Activated CD4-positive, alpha-beta T cell treated with anti-CD3 and anti-CD28 coated beads, Interleukin-2, amount 50 U/mL, for 48 hours (primary cell): Measurements from ENCODE around the gene MEPCE.
"Not testable (repeated sequence)": the region's sequence is repeated elsewhere in the genome, so short reads cannot be mapped to it uniquely, and the experiment has no call there.

Experiments used
- DNase-seq, 2 experiments: peaks; one replicate each; pipeline ENCODE4 v3.0.0-alpha.2; 2020

MEPCE gene, protein sequence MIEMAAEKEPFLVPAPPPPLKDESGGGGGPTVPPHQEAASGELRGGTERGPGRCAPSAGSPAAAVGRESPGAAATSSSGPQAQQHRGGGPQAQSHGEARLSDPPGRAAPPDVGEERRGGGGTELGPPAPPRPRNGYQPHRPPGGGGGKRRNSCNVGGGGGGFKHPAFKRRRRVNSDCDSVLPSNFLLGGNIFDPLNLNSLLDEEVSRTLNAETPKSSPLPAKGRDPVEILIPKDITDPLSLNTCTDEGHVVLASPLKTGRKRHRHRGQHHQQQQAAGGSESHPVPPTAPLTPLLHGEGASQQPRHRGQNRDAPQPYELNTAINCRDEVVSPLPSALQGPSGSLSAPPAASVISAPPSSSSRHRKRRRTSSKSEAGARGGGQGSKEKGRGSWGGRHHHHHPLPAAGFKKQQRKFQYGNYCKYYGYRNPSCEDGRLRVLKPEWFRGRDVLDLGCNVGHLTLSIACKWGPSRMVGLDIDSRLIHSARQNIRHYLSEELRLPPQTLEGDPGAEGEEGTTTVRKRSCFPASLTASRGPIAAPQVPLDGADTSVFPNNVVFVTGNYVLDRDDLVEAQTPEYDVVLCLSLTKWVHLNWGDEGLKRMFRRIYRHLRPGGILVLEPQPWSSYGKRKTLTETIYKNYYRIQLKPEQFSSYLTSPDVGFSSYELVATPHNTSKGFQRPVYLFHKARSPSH

GRCh38 chr7:100429637-100430492, at the start of gene MEPCE:
Gene MEPCE (plus strand): TSS chr7:100429831. CDS start chr7:100430019, 188 bp downstream.
- DNase-seq = peak; percentile 95

- no peak for DNase-seq
These were observed 49.4 kb upstream of the MEPCE start for GRCh38 chr7:100380196-100380595.

GRCh38 chr7:100381531-100382233, 47.9 kb upstream of the MEPCE start:
- not testable (repeated sequence) for DNase-seq

DNA sequence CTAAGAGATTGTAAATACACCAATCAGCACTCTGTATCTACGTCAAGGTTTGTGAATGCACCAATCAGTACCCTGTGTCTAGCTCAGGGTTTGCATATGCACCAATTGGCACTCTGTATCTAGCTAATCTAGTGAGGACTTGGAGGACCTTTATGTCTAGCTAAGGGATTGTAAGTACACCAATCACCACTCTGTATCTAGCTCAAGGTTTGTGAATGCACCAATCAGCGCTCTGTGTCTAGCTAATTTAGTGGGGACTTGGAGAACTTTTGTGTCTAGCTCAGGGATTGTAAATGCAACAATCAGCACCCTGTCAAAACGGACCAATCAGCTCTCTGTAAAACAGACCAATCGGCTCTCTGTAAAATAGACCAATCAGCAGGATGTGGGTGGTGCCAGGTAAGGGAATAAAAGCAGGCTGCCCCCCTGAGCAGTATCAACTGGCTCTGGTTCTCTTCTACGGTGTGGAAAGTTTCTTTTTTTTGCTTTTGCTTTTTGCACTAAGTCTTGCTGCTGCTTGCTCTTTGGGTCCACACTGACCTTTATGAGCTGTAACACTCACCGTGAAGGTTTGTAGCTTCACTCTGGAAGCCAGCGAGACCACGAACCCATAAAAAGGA, 47.3 kb upstream of the MEPCE start:
- DNase-seq = not testable (repeated sequence)

- DNase-seq = no peak
These were observed 44.9 kb upstream of the MEPCE start for GRCh38 chr7:100384628-100385294.

- DNase-seq = no peak
These were observed 42.7 kb upstream of the MEPCE start for GRCh38 chr7:100386940-100387339.

- no peak for DNase-seq
These were observed 41.9 kb upstream of the MEPCE start for GRCh38 chr7:100387695-100388094.

DNA sequence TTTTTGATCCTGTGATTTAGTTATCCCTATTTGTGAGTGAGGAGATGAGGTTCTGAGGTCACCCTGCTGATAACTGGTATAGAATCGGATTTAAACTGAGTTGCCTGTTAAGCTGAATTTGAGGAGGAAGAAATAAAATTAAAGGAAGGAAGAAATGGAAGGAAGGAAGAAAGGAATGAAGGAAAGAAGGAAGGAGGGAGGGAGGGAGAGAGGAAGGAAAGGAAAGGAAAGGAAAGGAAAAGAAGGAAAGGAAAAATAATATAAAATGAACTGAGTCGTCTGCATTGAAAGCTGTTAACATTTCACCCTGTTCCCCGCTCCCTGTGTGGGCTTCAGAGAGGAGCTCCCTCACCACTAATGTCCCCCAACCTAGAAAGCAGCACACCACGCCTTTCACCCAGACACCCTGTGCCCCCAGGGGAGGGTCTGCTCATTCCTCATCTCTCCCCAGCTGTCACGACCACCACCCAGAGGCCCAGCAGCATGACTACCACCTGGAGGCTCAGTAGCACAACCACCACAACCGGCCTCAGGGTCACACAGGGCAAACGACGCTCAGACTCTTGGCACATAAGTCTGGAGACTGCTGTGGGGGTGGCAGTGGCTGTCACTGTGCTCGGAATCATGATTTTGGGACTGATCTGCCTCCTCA, 40.1 kb upstream of the MEPCE start:
- no peak for DNase-seq

- DNase-seq = no peak
These were observed 39.2 kb upstream of the MEPCE start for GRCh38 chr7:100390286-100391009.

- DNase-seq = no peak
These were observed 36.3 kb upstream of the MEPCE start for GRCh38 chr7:100393233-100393905.

DNA sequence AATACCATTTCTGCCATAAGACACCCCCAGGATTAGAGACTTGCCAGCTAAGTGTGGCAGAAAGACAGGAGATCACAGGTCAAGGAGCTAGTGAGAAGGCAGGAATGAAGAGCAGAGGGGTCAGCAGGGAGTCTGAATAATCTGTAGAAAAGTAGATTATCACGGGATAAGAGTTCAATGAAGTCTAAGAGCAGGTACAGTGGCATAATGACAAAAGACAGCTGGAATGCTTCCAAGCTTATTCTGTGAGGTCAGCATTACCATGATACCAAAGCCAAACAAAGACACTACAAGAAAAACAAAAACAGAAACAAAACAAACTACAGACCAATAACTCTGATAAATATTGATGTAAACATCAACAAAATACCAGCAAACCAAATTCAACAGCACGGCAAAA, 35.6 kb upstream of the MEPCE start:
- no peak for DNase-seq

DNA sequence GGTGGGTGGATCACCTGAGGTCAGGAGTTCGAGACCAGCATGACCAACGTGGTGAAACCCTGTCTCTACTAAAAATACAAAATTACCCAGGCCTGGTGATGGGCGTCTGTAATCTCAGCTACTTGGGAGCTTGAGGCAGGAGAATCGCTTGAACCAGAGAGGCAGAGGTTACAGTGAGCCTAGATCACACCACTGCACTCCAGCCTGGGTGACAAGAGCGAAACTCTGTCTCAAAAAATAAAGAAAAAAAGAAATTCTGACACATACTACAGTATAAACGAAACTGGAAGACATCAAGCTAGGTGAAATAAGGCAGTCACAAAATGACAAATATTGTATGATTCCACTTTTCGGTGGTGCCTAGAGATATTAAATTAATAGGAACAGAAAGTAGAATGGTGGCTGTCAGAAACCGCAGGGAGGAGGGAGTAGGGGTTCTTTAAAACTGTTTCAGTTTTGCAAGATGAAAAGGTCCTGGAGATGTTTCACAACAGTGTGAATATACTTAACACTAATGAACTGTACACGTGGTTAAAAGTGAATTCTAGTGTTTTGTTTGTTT, 33.1 kb upstream of the MEPCE start:
- peak; percentile 49 to 65 for DNase-seq

GRCh38 chr7:100397315-100398081, 32.1 kb upstream of the MEPCE start:
- no peak for DNase-seq

- DNase-seq = no peak
These were observed 31.4 kb upstream of the MEPCE start for GRCh38 chr7:100398239-100398638.

DNA sequence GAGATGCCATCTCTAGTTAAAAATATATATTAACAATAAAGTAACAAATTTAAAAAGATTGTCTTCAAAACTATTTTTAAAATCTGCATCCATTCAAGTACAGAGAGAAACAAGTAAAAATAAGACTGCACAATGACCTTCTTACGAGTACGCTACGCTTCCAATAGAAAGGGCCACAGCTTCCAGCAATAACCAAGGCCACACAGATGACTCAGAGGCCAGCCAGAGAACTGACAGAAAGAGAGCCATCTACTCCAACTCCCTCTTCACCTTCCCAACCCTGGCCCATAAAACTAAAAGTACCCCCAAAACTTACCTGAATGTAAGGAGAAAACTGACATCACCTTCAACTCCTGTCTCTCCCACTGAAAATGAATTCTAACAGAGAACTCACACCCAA, 29.6 kb upstream of the MEPCE start:
- DNase-seq = no peak

DNA sequence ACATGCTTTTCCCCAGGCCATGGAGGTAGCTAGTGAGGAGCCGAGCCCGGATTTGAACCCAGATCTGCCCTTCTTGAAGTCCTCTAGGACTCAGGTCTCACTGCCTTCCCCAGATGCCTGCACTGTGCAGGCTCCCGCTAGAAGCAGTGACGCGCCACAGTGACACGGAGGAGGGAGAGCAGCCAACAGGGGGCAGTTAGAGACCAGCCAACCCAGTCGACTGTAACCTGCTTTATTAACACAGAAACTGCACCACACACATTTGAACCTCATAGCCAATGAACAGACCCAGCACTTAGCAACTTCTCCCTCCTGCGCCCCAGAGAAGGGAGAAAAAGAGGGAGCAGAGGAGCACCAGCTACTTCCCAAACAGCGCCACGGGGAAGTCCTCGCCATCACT, 29.0 kb upstream of the MEPCE start:
- no peak for DNase-seq

GRCh38 chr7:100401811-100402210, 27.8 kb upstream of the MEPCE start:
- DNase-seq = no peak

DNA sequence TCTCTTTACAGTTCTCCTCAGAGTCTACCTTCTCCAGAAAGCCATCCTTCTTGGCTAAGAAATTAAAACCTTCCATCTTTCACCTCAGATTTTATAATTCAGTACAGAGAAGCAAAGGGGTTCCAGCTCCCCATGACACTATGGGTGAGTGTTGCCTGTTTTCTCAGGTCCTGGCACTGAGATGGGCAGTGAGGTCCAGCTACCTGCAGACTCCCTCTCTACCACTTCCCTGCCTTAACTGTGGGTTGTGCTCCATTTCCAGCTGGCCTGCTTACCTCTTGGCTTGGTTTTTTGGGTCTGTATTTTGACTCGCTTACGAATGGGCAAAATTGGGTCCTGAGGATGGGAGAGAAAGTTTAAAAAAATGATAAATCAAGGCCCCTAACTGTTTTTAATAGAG, 27.4 kb upstream of the MEPCE start:
- no peak for DNase-seq

- DNase-seq = no peak
These were observed 22.9 kb upstream of the MEPCE start for GRCh38 chr7:100406767-100407166.
